SK-N-SH (cell line): ENCODE data around the gene PKN1. TPM values are rescaled to one million over a fixed set of nuclear protein-coding genes. Genes with fewer than 3 reads are reported as not detected.

Experiments used
- CTCF ChIA-PET: fragments of 300-600, 350-600 bp; formaldehyde crosslinking; extraction: SDS; loops from one replicate; lab custom pipeline; 2021; lab: Yijun Ruan, JAX
- POLR2A ChIA-PET: fragments of 350-600 bp; sonication (Branson Sonifier 250); formaldehyde crosslinking; extraction: SDS; loops from one replicate; lab custom pipeline; 2020; ENCODE audit warnings: antibody characterized with exemption, inconsistent platforms; lab: Yijun Ruan, JAX
- DNase-seq: peaks from one replicate; pipeline ENCODE4 v3.0.0; 2012
- H2AFZ ChIP-seq: fragments of 200-600 bp; sonication (generic); 2 replicates; pipeline ENCODE4 v1.8.1; 2016; ENCODE audit warnings: antibody characterized with exemption, mild to moderate bottlenecking, low read depth
- H3F3A ChIP-seq: fragments of 200-600 bp; sonication (generic); replicated peaks from 2 replicates; pipeline ENCODE3; 2016; ENCODE audit warnings: antibody characterized with exemption, mild to moderate bottlenecking; ENCODE audit not compliant: insufficient read depth
- H3K27ac ChIP-seq, 2 experiments: fragments of 200-500 bp in 1 of 2; fragments of 200-600 bp in 1 of 2; sonication (Bioruptor generic) in 1 of 2; sonication (generic), shearing (Covaris generic) in 1 of 2; 2 replicates each; pipeline versions ENCODE4 v1.5.1 to v1.6.1; 2014 to 2016; ENCODE audit warnings: low read depth in 2 of 2, inconsistent platforms in 1 of 2, low read length in 1 of 2, mild to moderate bottlenecking in 1 of 2, mixed read lengths in 1 of 2
- H3K27me3 ChIP-seq: fragments of 200-600 bp; sonication (generic), shearing (Covaris generic); 2 replicates; pipeline ENCODE4 v1.6.1; 2016; ENCODE audit warnings: mixed run types; ENCODE audit not compliant: insufficient read depth
- H3K36me3 ChIP-seq, 2 experiments: fragments of 200-500 bp in 1 of 2; fragments of 200-600 bp in 1 of 2; sonication (Bioruptor generic) in 1 of 2; sonication (generic) in 1 of 2; replicated peaks in 1 of 2; 2 replicates each; pipeline versions ENCODE3 to v1.5.1; 2014 to 2016; ENCODE audit warnings: low read length in 1 of 2, mild to moderate bottlenecking in 1 of 2; ENCODE audit not compliant: insufficient read depth in 2 of 2, control insufficient read depth in 1 of 2
- H3K4me1 ChIP-seq, 2 experiments: fragments of 200-500 bp in 1 of 2; fragments of 200-600 bp in 1 of 2; sonication (Bioruptor generic) in 1 of 2; sonication (generic), shearing (Covaris generic) in 1 of 2; 2 replicates each; pipeline versions ENCODE4 v1.5.1 to v1.6.1; 2014 to 2016; ENCODE audit warnings: low read depth in 1 of 2, low read length in 1 of 2, mixed run types in 1 of 2; ENCODE audit not compliant: insufficient read depth in 2 of 2, control insufficient read depth in 1 of 2
- H3K4me2 ChIP-seq: fragments of 200-600 bp; sonication (generic), shearing (Covaris generic); 2 replicates; pipeline ENCODE4 v1.6.1; 2017; ENCODE audit warnings: mixed run types
- H3K4me3 ChIP-seq, 2 experiments: fragments of 200-500 bp in 1 of 2; fragments of 200-600 bp in 1 of 2; sonication (Bioruptor generic) in 1 of 2; sonication (generic), shearing (Covaris generic) in 1 of 2; 2 replicates each; pipeline versions ENCODE4 v1.5.1 to v1.8.1; 2014 to 2016; ENCODE audit warnings: low read depth in 2 of 2, inconsistent platforms in 1 of 2, low read length in 1 of 2, mild to moderate bottlenecking in 1 of 2, mixed read lengths in 1 of 2, moderate library complexity in 1 of 2
- H3K79me2 ChIP-seq: fragments of 200-600 bp; sonication (generic); 2 replicates; pipeline ENCODE4 v1.8.1; 2017; ENCODE audit warnings: mild to moderate bottlenecking; ENCODE audit not compliant: insufficient read depth
- H3K9ac ChIP-seq: fragments of 200-600 bp; sonication (generic); 2 replicates; pipeline ENCODE4 v1.6.1; 2017; ENCODE audit warnings: mixed run types
- H3K9me2 ChIP-seq: fragments of 200-600 bp; sonication (generic); 2 replicates; pipeline ENCODE4 v1.6.1; 2017; ENCODE audit warnings: mixed run types
- H3K9me3 ChIP-seq: fragments of 200-600 bp; sonication (generic); 2 replicates; pipeline ENCODE4 v1.6.1; 2017; ENCODE audit warnings: mixed run types, mild to moderate bottlenecking, moderate library complexity
- H4K20me1 ChIP-seq: fragments of 200-600 bp; sonication (generic); 2 replicates; pipeline ENCODE4 v1.6.1; 2017; ENCODE audit warnings: mild to moderate bottlenecking, mixed run types; ENCODE audit not compliant: insufficient read depth
- CTCF ChIP-seq: fragments of 200-600 bp; sonication (generic); IDR thresholded peaks from 2 replicates; pipeline ENCODE4 v1.6.1; 2017; ENCODE audit warnings: antibody characterized with exemption, mild to moderate bottlenecking, moderate library complexity
- ELF1 ChIP-seq: IDR thresholded peaks from 2 replicates; pipeline ENCODE4 v1.4.0; 2012
- EZH2phosphoT487 ChIP-seq: fragments of 200-600 bp; sonication (generic); IDR thresholded peaks from 2 replicates; pipeline ENCODE4 v1.6.1; 2017; ENCODE audit warnings: low read depth, mixed run types, mild to moderate bottlenecking, antibody characterized with exemption, moderate library complexity, borderline replicate concordance
- FOSL2 ChIP-seq: IDR thresholded peaks from 2 replicates; pipeline ENCODE4 v1.4.0; 2012; ENCODE audit warnings: low read depth, mild to moderate bottlenecking, moderate library complexity, borderline replicate concordance
- FOXJ3 ChIP-seq: sonication (generic); formaldehyde crosslinking; IDR thresholded peaks from 2 replicates; pipeline ENCODE4 v1.5.1; 2020; ENCODE audit warnings: mild to moderate bottlenecking, missing genetic modification reagents
- MEF2A ChIP-seq: IDR thresholded peaks from 2 replicates; pipeline ENCODE4 v1.4.0; 2012; ENCODE audit warnings: low read depth, borderline replicate concordance
- MXI1 ChIP-seq: IDR thresholded peaks from 2 replicates; pipeline ENCODE4 v1.6.1; 2012; ENCODE audit warnings: mild to moderate bottlenecking, low read depth, low read length, improper control_type of control experiment
- NRF1 ChIP-seq: IDR thresholded peaks from 2 replicates; pipeline ENCODE4 v1.6.1; 2012; ENCODE audit warnings: low read depth, mild to moderate bottlenecking, low read length
- RAD21 ChIP-seq: IDR thresholded peaks from 2 replicates; pipeline ENCODE4 v1.6.1; 2012; ENCODE audit warnings: mild to moderate bottlenecking, low read length
- RCOR1 ChIP-seq: fragments of 150-350 bp; IDR thresholded peaks from 2 replicates; pipeline ENCODE4 v1.6.1; 2017; ENCODE audit warnings: antibody characterized with exemption, low read length
- REST ChIP-seq: IDR thresholded peaks from 2 replicates; pipeline ENCODE4 v1.6.1; 2012; ENCODE audit warnings: mild to moderate bottlenecking, low read depth, low read length, moderate library complexity
- RXRA ChIP-seq: IDR thresholded peaks from 2 replicates; pipeline ENCODE4 v1.4.0; 2012; ENCODE audit warnings: low read depth, mild to moderate bottlenecking, borderline replicate concordance
- SIN3A ChIP-seq: IDR thresholded peaks from 2 replicates; pipeline ENCODE4 v1.6.1; 2012; ENCODE audit warnings: low read depth, mild to moderate bottlenecking, low read length, moderate library complexity, borderline replicate concordance
- SMC3 ChIP-seq: IDR thresholded peaks from 2 replicates; pipeline ENCODE4 v1.6.1; 2012; ENCODE audit warnings: low read depth, low read length, improper control_type of control experiment
- TAF1 ChIP-seq: IDR thresholded peaks from 2 replicates; pipeline ENCODE4 v1.6.1; 2012; ENCODE audit warnings: low read depth, mild to moderate bottlenecking, low read length, moderate library complexity, borderline replicate concordance
- TCF12 ChIP-seq: IDR thresholded peaks from 2 replicates; pipeline ENCODE4 v1.4.0; 2012
- USF2 ChIP-seq: fragments of 150-350 bp; IDR thresholded peaks from 2 replicates; pipeline ENCODE4 v1.6.1; 2017; ENCODE audit warnings: antibody characterized with exemption, low read length, low read depth, borderline replicate concordance
- YY1 ChIP-seq: IDR thresholded peaks from 2 replicates; pipeline ENCODE4 v1.4.0; 2012; ENCODE audit warnings: low read depth, mild to moderate bottlenecking
- WGBS: methylation state at CpG from one replicate; pipeline ENCODE4 v1.1.6; 2017; ENCODE audit warnings: low lambda C conversion rate; 5-methylcytosine and 5-hydroxymethylcytosine counted together
- polyA plus RNA-seq, 3 experiments: library from polyadenylated mRNA; depleted of rRNA; stranded (reverse); fragments of >200 nt; gene quantifications; 2 replicates each; pipeline ENCODE4 v1.2.3, GENCODE V29; 2012

PKN1 gene
- polyA plus RNA-seq, 1 of the 3 experiments (the other 2 are of a cell fraction): 99.6 TPM

- CTCF ChIA-PET: interaction anchor here (1.8 to 3.0 kb wide), 2 partner anchors 12 to 20 kb away, joined by 5 to 8 read pairs; no protein-coding TSS in a partner anchor
- no peak overlapping the region for H3K4me2 ChIP-seq
These were observed 26.6 kb downstream of the PKN1 start for GRCh38 chr19:14459703-14460102.

More at GRCh38 chr19:14459703-14460102, 26.6 kb downstream of the PKN1 start:
- no peaks in the 10 kb centered on the region for H3K9me3 ChIP-seq
- H3K27ac ChIP-seq: no peak overlapping the region
- no peaks in the 10 kb centered on the region for H3K79me2 ChIP-seq
- TF ChIP-seq EZH2phosphoT487: no peak
- no peak for TF ChIP-seq CTCF
- no peak for TF ChIP-seq SIN3A
- no peak for TF ChIP-seq REST
- no peak for TF ChIP-seq MEF2A
- TF ChIP-seq MXI1: no peak
- TF ChIP-seq RAD21: no peak
- no peak for TF ChIP-seq FOSL2
- TF ChIP-seq FOXJ3 (CRISPR knock-in tag): no peak
- TF ChIP-seq SMC3: no peak
- TF ChIP-seq TCF12: no peak
- TF ChIP-seq ELF1: no peak
- TF ChIP-seq TAF1: no peak
- TF ChIP-seq RCOR1: no peak
- TF ChIP-seq RXRA: no peak
- TF ChIP-seq NRF1: no peak
- no peak for TF ChIP-seq USF2
- no peak for TF ChIP-seq YY1
- H2AFZ ChIP-seq: no peak overlapping the region
- no peaks in the 10 kb centered on the region for H4K20me1 ChIP-seq
- no peaks in the 10 kb centered on the region for H3K4me1 ChIP-seq
- H3K4me3 ChIP-seq: no peak overlapping the region
- DNase-seq: no peak
- POLR2A ChIA-PET: no interaction called here
- H3K27me3 ChIP-seq: no peaks in the 10 kb centered on the region
- 96% methylated on average over 2 of the region's 5 CpGs for WGBS
- peaks cover 4% of the 10 kb centered on the region for H3F3A ChIP-seq
- no peaks in the 10 kb centered on the region for H3K9me2 ChIP-seq
- no peak overlapping the region for H3K9ac ChIP-seq
- peaks cover 19 to 24% of the 10 kb centered on the region in 2 experiments for H3K36me3 ChIP-seq
